HG03571 (cell line): ENCODE results near the gene TRAPPC4.
"Not testable (repeated sequence)": the region's sequence is repeated elsewhere in the genome, so short reads cannot be mapped to it uniquely, and the experiment has no call there.

Source experiments
- ATAC-seq: cut with Tn5 transposase; IDR thresholded peaks from one replicate; pipeline ENCODE4 v1.9.1; 2021; ENCODE audit not compliant: unreplicated experiment

Gene TRAPPC4

GRCh38 chr11:119018074-119018938, at the start of gene TRAPPC4, which contains the start of gene RPS25:
Gene TRAPPC4, plus strand, starts transcription at chr11:119018766. Its CDS starts 30 bp downstream, at chr11:119018796.
Gene RPS25, minus strand, starts transcription at chr11:119018343. Its CDS starts 59 bp downstream, at chr11:119018284.
- peak; percentile 84 for ATAC-seq

GRCh38 chr11:118969508-118969907, 49.1 kb upstream of the TRAPPC4 start:
- not testable (repeated sequence) for ATAC-seq

GRCh38 chr11:118971646-118972045, 46.9 kb upstream of the TRAPPC4 start, which contains the start of gene FOXR1:
Gene FOXR1, plus strand, starts transcription at chr11:118971761. Its CDS starts 171 bp downstream, at chr11:118971932.
- no peak for ATAC-seq

- no peak for ATAC-seq
Observed at GRCh38 chr11:118973985-118974384, 44.6 kb upstream of the TRAPPC4 start.

- no peak for ATAC-seq
Observed at GRCh38 chr11:118975771-118976709, 42.5 kb upstream of the TRAPPC4 start.

- ATAC-seq, result no peak
Observed at GRCh38 chr11:118979434-118979833, 39.1 kb upstream of the TRAPPC4 start.

- ATAC-seq, result no peak
Observed at GRCh38 chr11:118980191-118980881, 38.2 kb upstream of the TRAPPC4 start.

- ATAC-seq, result not testable (repeated sequence)
Observed at GRCh38 chr11:118984337-118984736, 34.2 kb upstream of the TRAPPC4 start.

- no peak for ATAC-seq
Observed at GRCh38 chr11:118984825-118985224, 33.7 kb upstream of the TRAPPC4 start.

- no peak for ATAC-seq
Observed at GRCh38 chr11:118988280-118988679, 30.3 kb upstream of the TRAPPC4 start.

- not testable (repeated sequence) for ATAC-seq
Observed at GRCh38 chr11:118991486-118992038, 27.0 kb upstream of the TRAPPC4 start.

GRCh38 chr11:118996926-118997626, 21.5 kb upstream of the TRAPPC4 start:
- peak; percentile 27 for ATAC-seq

GRCh38 chr11:118997627-118998387, 20.8 kb upstream of the TRAPPC4 start, which contains the start of gene CENATAC:
Gene CENATAC, plus strand, starts transcription at chr11:118998138. Its CDS starts 60 bp downstream, at chr11:118998198.
- ATAC-seq, result peak; percentile 72

- peak; percentile 14 for ATAC-seq
Observed at GRCh38 chr11:118998388-118998717, 20.2 kb upstream of the TRAPPC4 start.

GRCh38 chr11:118998822-118999221, 19.7 kb upstream of the TRAPPC4 start:
- ATAC-seq, result no peak

- ATAC-seq, result no peak
Observed at GRCh38 chr11:119000906-119001305, 17.7 kb upstream of the TRAPPC4 start.

GRCh38 chr11:119006656-119007055, 11.9 kb upstream of the TRAPPC4 start:
- no peak for ATAC-seq

- ATAC-seq, result no peak
Observed at GRCh38 chr11:119011476-119012053, 7.0 kb upstream of the TRAPPC4 start.
